Activated CD8-positive, alpha-beta memory T cell treated with anti-CD3 and anti-CD28 coated beads for 48 hours (primary cell): ENCODE data around the gene KLHDC9.
A peak's percentile ranks its signal among the peaks of the same experiment; 100 is the strongest.

Source experiments
- DNase-seq, 3 experiments: peaks; one replicate each; pipeline ENCODE4 v3.0.0-alpha.2; 2020; ENCODE audit warnings: low read depth in 2 of 3, low spot score in 2 of 3

Gene KLHDC9

DNA sequence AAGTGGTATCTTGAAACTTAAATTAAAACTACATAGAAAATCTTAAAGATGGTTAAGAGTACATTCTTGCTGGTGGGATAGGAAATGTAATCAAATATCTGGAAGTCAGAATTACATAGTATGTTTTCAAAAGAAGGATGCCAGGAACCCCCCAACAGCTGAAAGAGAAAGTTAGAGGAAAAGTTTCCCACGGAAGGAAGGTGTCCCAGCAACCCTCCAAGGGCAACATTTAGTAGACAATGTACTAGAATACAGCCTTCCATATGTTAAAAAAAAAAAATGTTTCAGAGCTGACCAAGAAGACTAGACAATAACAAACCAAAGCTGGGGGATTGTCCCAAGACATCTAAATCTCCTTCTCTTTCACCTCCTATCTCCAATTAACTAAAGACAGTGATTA, 32.1 kb downstream of the KLHDC9 start:
- DNase-seq: no peak

DNA sequence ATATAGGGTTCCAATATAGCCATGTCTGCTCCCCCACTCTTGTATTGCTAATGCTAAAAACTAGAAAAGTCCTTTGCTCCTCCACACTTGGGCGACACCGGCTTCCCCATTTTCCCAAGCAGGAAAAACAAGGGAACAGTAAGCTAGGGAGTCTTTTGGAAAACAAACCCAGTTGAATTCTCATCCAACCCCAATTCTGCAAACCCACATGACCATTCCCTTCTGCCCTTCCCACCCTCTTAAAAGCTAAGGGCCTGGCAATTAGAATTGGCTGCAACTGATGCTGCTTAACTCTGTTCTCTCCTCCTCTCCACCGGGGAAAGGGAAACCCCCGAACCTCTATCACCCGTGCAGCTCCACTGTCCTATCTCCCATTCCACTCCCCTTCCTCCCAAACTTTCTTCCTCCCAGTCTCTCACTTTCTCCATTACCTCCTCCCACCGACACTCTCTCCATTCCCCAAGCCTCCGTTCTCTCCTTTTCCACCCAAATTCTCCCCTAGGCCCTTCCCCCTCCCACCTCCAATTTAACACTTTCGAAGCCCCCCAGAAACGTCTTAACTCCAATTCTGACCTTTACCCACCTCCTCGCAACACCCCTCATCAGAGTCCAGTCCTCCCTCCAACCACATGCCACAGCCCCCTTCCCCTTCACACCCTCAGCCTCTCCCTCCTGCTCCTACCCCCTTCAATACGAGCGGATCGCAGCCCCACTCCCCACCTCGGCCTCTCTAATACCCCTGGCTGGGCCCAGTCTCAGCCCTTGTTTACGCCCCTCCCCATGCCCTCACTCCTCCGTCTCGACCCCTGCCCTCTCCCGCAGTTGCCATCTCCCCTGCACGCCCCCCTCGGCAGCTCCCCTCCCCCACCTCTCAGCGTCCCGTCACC, 33.6 kb downstream of the KLHDC9 start:
- DNase-seq: no peak

- DNase-seq: peak; percentile 68 to 79 (median 69)
Observed at GRCh38 chr1:161132410-161133219, 34.5 kb downstream of the KLHDC9 start, which contains the start of gene DEDD. Gene DEDD, minus strand, starts transcription at chr1:161132667. Its CDS starts 8,205 bp downstream, at chr1:161124462.

DNA sequence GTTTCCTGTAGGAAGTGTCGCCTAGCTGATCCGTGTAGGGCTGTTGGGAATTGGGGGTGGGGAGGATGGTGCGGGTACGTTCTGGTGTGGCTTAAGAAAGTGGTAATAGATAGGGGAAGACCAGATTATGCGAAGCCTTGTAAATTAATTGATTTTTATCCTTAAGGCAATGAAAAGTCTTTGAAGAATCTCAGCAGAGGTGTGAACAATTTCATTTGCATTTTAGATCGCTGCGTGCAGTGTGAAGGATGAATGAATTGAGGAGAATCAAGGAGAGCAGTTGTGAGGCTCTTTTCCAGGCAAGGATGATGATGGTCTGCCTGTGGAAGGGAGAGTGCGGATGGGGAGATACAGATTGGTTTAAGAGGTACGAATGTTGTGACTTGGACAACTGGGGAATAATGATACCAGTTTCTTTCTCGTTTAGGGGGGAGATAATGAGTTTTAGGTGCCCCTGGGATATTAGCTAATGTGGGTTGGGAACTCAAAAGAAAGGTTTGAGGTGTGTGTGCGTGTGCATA, 35.1 kb downstream of the KLHDC9 start:
- no peak for DNase-seq

DNA sequence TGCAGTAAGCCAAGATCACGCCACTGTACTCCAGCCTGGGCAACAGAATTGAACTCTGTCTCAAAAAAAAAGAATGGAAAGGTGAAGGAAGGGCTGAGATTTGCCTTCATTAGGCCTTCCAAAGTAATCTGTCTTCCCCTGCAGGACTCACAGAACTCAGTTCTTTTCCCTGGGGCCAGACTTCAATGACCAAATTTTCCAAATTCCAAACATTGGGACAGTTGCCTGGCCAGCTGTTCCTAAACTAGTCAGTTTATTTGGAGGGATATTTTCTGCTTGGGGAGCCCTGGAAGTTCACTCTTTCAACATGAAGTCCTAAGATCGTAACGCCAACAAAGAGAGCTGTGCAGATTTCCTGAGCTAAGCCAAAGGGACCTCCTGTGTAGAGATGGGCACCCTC, 39.7 kb downstream of the KLHDC9 start:
- DNase-seq: no peak

DNA sequence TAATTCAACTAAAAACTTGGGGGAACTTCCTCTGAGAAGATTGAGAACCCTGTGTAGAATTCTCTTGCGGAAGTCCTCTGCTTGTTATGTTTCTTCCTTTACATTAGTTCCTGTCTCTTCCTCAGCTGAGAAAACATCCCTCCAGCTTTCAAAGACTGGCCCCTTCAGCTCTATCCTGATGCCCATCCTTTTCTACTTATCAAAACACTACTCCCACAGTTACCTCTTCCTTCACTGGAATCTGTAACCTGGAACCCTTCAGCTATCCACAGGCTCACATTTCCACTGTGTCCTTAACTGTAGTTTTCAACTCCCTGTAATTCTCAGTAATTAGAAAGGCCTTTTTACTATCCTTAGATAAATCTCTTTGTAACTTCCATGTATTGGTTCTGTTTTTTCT, 40.3 kb downstream of the KLHDC9 start:
- no peak for DNase-seq

- DNase-seq: no peak
Observed at GRCh38 chr1:161139766-161140165, 41.6 kb downstream of the KLHDC9 start.

DNA sequence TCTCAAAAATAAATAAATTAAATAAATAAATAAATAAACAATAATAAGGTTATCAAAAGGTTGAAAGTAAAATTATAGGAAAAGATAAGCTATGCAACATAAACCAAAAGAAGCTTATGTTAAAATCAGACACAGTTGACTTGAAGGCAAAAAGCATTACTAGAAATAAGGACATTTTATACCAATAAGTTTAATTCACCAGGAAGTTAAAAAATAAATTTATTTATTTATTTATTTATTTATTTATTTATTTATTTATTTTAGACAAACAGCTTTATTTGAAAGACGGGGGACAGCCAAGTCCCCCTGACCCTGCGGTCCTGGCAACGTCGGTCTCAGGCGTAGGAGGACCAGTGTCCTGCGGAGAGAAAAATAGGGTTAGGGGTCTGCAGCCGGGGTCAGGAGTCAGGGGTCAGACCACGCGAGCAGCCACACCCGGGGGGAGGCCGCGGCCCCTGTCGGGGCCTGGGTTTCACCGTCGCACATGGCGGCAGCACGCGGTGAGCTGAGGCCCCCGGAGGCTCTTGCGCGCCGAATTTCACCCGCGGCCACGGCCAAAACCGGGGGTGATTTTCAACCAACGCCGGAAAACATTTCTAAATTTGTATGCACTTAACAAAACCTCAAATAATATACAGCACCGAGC, 42.7 kb downstream of the KLHDC9 start:
- DNase-seq: no peak

DNA sequence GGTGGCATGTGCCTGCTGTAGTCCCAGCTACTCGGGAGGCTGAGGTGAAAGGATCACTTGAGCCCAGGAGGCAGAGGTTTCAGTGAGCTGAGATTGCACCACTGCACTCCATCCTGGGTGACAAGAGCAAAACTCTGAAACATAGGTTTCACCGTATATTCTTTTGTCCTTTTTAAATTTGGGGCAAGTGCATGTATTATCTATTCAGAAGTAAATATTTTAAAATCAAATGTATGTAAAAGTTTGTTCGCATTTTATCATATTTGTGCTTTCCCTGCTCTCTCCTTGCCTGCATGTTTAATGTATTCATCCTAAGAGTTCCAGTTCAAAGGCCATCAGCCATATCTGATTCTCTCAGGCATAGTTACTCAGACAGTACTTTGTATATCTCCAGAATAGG, 47.7 kb downstream of the KLHDC9 start:
- no peak for DNase-seq
